Trophoblast cell (in vitro differentiated cells and primary cell): ENCODE data around the gene TSPAN2.
A peak's percentile ranks its signal among the peaks of the same experiment; 100 is the strongest.

Experiments
- DNase-seq, 2 donors: peaks; one replicate each; pipeline ENCODE4 v3.0.0-alpha.2; 2016
- H2AFZ ChIP-seq: 2 replicates; pipeline ENCODE4 v1.6.1; 2013; ENCODE audit warnings: low read length, moderate library complexity, mild to moderate bottlenecking; ENCODE audit not compliant: insufficient read depth, poor library complexity
- H2AK5ac ChIP-seq: 2 replicates; pipeline ENCODE4 v1.6.1; 2013; ENCODE audit warnings: mild to moderate bottlenecking, low read length
- H2BK120ac ChIP-seq: 2 replicates; pipeline ENCODE4 v1.6.1; 2013; ENCODE audit warnings: low read length, mild to moderate bottlenecking, moderate library complexity; ENCODE audit not compliant: insufficient read depth, poor library complexity
- H2BK12ac ChIP-seq: 2 replicates; pipeline ENCODE4 v1.6.1; 2013; ENCODE audit warnings: mild to moderate bottlenecking, low read length, moderate library complexity
- H2BK5ac ChIP-seq: 2 replicates; pipeline ENCODE4 v1.6.1; 2013; ENCODE audit warnings: low read length, low read depth, moderate library complexity, mild to moderate bottlenecking; ENCODE audit not compliant: poor library complexity
- H3K14ac ChIP-seq: 2 replicates; pipeline ENCODE4 v1.6.1; 2013; ENCODE audit warnings: mild to moderate bottlenecking, low read length
- H3K18ac ChIP-seq: 2 replicates; pipeline ENCODE4 v1.6.1; 2013; ENCODE audit warnings: mild to moderate bottlenecking, low read length
- H3K23ac ChIP-seq: 2 replicates; pipeline ENCODE4 v1.6.1; 2013; ENCODE audit warnings: low read length
- H3K27ac ChIP-seq: 2 replicates; pipeline ENCODE4 v1.5.1; 2013; ENCODE audit warnings: low read depth, mild to moderate bottlenecking, inconsistent platforms, low read length, moderate library complexity
- H3K27me3 ChIP-seq: 2 replicates; pipeline ENCODE4 v1.6.1; 2013; ENCODE audit warnings: inconsistent platforms, mild to moderate bottlenecking, low read length, moderate library complexity; ENCODE audit not compliant: insufficient read depth
- H3K36me3 ChIP-seq, 2 experiments: 1 replicate in 1 of 2; 2 replicates in 1 of 2; pipeline ENCODE4 v1.6.1; 2013; ENCODE audit warnings: low read length in 2 of 2, mild to moderate bottlenecking in 2 of 2, moderate library complexity in 1 of 2; ENCODE audit not compliant: insufficient read depth in 2 of 2, control insufficient read depth in 1 of 2
- H3K4ac ChIP-seq: 2 replicates; pipeline ENCODE4 v1.6.1; 2013; ENCODE audit warnings: low read depth, mild to moderate bottlenecking, low read length, moderate library complexity
- H3K4me1 ChIP-seq, 2 experiments: 1 replicate in 1 of 2; 2 replicates in 1 of 2; pipeline ENCODE4 v1.6.1; 2013; ENCODE audit warnings: low read length in 2 of 2, mild to moderate bottlenecking in 2 of 2, moderate library complexity in 1 of 2; ENCODE audit not compliant: insufficient read depth in 2 of 2, control insufficient read depth in 1 of 2
- H3K4me2 ChIP-seq: 2 replicates; pipeline ENCODE4 v1.6.1; 2013; ENCODE audit warnings: inconsistent platforms, mild to moderate bottlenecking, low read length, moderate library complexity
- H3K4me3 ChIP-seq: 2 replicates; pipeline ENCODE4 v1.5.1; 2013; ENCODE audit warnings: mild to moderate bottlenecking, low read depth, low read length, inconsistent platforms
- H3K79me1 ChIP-seq: one replicate; pipeline ENCODE4 v1.6.1; 2013; ENCODE audit warnings: low read length
- H3K79me2 ChIP-seq: 2 replicates; pipeline ENCODE4 v1.6.1; 2013; ENCODE audit warnings: low read length, mild to moderate bottlenecking; ENCODE audit not compliant: control insufficient read depth, insufficient read depth, poor library complexity
- H3K9ac ChIP-seq: 2 replicates; pipeline ENCODE4 v1.6.1; 2013; ENCODE audit warnings: mild to moderate bottlenecking, low read length
- H3K9me3 ChIP-seq: 2 replicates; pipeline ENCODE4 v1.6.1; 2013; ENCODE audit warnings: low read depth, mild to moderate bottlenecking, control low read depth, inconsistent platforms, low read length; ENCODE audit not compliant: insufficient read depth
- H4K12ac ChIP-seq: 2 replicates; pipeline ENCODE4 v1.6.1; 2013; ENCODE audit warnings: low read depth, mild to moderate bottlenecking, low read length, moderate library complexity
- H4K8ac ChIP-seq: 2 replicates; pipeline ENCODE4 v1.6.1; 2013; ENCODE audit warnings: low read depth, mild to moderate bottlenecking, low read length, moderate library complexity
- H4K91ac ChIP-seq: one replicate; pipeline ENCODE4 v1.6.1; 2013; ENCODE audit warnings: low read depth, mild to moderate bottlenecking, low read length, moderate library complexity
- WGBS: extraction: QIAGEN DNeasy Blood & Tissue Kit; methylation state at CpG from one replicate; pipeline ENCODE4 v1.1.7; 2013; ENCODE audit warnings: missing lambda C conversion rate; ENCODE audit not compliant: insufficient read length, insufficient coverage; ENCODE audit errors: extremely low coverage; 5-methylcytosine and 5-hydroxymethylcytosine counted together

Gene TSPAN2

GRCh38 chr1:115112496-115113375 is 23.4 kb upstream of the TSPAN2 start:
- H2BK120ac ChIP-seq, result peak overlapping the region; percentile 8
- H3K27me3 ChIP-seq, result no peaks in the 10 kb centered on the region
- H3K79me1 ChIP-seq, result peaks cover 14% of the 10 kb centered on the region
- H2BK12ac ChIP-seq, result peak overlapping the region; percentile 85
- H4K8ac ChIP-seq, result peak overlapping the region; percentile 51
- H3K36me3 ChIP-seq, result no peaks in the 10 kb centered on the region
- peak in 1 of 2 donors; percentile 63 for DNase-seq
- no peak overlapping the region for H3K4ac ChIP-seq
- H3K4me1 ChIP-seq, result peaks cover 14 to 25% of the 10 kb centered on the region in 2 experiments
- H3K9ac ChIP-seq, result no peak overlapping the region
- no peak overlapping the region for H3K18ac ChIP-seq
- no peak overlapping the region for H3K14ac ChIP-seq
- peak overlapping the region; percentile 12 for H3K4me2 ChIP-seq
- H3K9me3 ChIP-seq, result no peaks in the 10 kb centered on the region
- no peak overlapping the region for H2AK5ac ChIP-seq
- no peak overlapping the region for H2BK5ac ChIP-seq
- H3K4me3 ChIP-seq, result no peak overlapping the region
- H4K12ac ChIP-seq, result no peak overlapping the region
- peak overlapping the region; percentile 4 for H3K27ac ChIP-seq
- peak overlapping the region; percentile 74 for H4K91ac ChIP-seq
- H2AFZ ChIP-seq, result peak overlapping the region; percentile 19
- WGBS, result no CpG with 5 or more reads among the region's 18 CpGs
- H3K79me2 ChIP-seq, result no peaks in the 10 kb centered on the region
- no peak overlapping the region for H3K23ac ChIP-seq

GRCh38 chr1:115107516-115108260 is 18.4 kb upstream of the TSPAN2 start:
- no peak overlapping the region for H2BK5ac ChIP-seq
- H3K4me1 ChIP-seq, result peaks cover 0 to 3% of the 10 kb centered on the region in 2 experiments
- H3K4me3 ChIP-seq, result no peak overlapping the region
- no peak overlapping the region for H2BK120ac ChIP-seq
- no peak overlapping the region for H3K4ac ChIP-seq
- no CpG with 5 or more reads among the region's 5 CpGs for WGBS
- DNase-seq, result no peak
- no peaks in the 10 kb centered on the region for H3K27me3 ChIP-seq
- no peaks in the 10 kb centered on the region for H3K9me3 ChIP-seq
- no peak overlapping the region for H2AK5ac ChIP-seq
- no peak overlapping the region for H3K23ac ChIP-seq
- H4K8ac ChIP-seq, result no peak overlapping the region
- no peaks in the 10 kb centered on the region for H3K79me2 ChIP-seq
- H3K4me2 ChIP-seq, result no peak overlapping the region
- no peak overlapping the region for H4K12ac ChIP-seq
- H3K36me3 ChIP-seq, result no peaks in the 10 kb centered on the region
- H4K91ac ChIP-seq, result no peak overlapping the region
- no peak overlapping the region for H2AFZ ChIP-seq
- H3K18ac ChIP-seq, result no peak overlapping the region
- no peak overlapping the region for H3K14ac ChIP-seq
- no peak overlapping the region for H2BK12ac ChIP-seq
- H3K9ac ChIP-seq, result no peak overlapping the region
- no peak overlapping the region for H3K27ac ChIP-seq
- H3K79me1 ChIP-seq, result no peaks in the 10 kb centered on the region

GRCh38 chr1:115105831-115106230 is 16.5 kb upstream of the TSPAN2 start:
- Histone ChIP-seq H2AFZ (no peak overlapping the region), H3K4me3 (no peak overlapping the region), H3K79me2 (no peaks in the 10 kb centered on the region), H2BK5ac (no peak overlapping the region), H4K91ac (no peak overlapping the region), H3K23ac (no peak overlapping the region), H3K4me2 (no peak overlapping the region), H3K79me1 (no peaks in the 10 kb centered on the region), H2BK120ac (no peak overlapping the region), H2AK5ac (no peak overlapping the region), H4K8ac (no peak overlapping the region), H3K36me3 (no peaks in the 10 kb centered on the region), H3K27ac (no peak overlapping the region), H3K4me1 (no peaks in the 10 kb centered on the region), H3K9ac (no peak overlapping the region), H3K4ac (no peak overlapping the region), H3K14ac (no peak overlapping the region), H3K27me3 (no peaks in the 10 kb centered on the region), H4K12ac (no peak overlapping the region), H3K18ac (no peak overlapping the region), H3K9me3 (no peaks in the 10 kb centered on the region), H2BK12ac (no peak overlapping the region)
- WGBS, result no CpG with 5 or more reads among the region's 3 CpGs
- no peak for DNase-seq

DNA sequence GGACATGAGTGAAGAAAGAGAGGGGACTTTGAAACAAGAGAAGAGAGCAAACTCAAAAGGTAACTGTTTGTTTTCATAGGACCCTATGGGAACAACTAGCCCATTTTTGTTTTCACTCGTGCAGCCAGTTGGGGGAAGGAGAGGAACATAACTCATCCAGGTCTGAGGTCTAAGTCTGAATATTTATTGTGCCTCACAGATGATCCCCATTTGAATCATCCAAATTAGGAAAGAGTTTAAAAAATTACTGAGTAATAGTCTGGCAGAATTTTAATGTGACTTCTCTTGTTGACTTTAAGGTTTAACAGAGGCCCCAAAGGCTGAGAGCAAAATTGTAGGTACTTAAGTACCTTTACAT is 10.4 kb upstream of the TSPAN2 start:
- no peak overlapping the region for H2AK5ac ChIP-seq

More for the DNA sequence above, 10.4 kb upstream of the TSPAN2 start:
- DNase-seq, result no peak
- Histone ChIP-seq H3K9me3 (no peaks in the 10 kb centered on the region), H3K18ac (no peak overlapping the region), H3K27me3 (no peaks in the 10 kb centered on the region), H3K27ac (no peak overlapping the region), H4K8ac (no peak overlapping the region), H3K36me3 (no peaks in the 10 kb centered on the region), H3K4ac (no peak overlapping the region), H2AFZ (no peak overlapping the region), H3K4me1 (no peaks in the 10 kb centered on the region), H3K23ac (no peak overlapping the region), H2BK5ac (no peak overlapping the region), H3K9ac (no peak overlapping the region), H3K4me3 (no peak overlapping the region), H3K4me2 (no peak overlapping the region), H3K14ac (no peak overlapping the region), H4K12ac (no peak overlapping the region), H2BK120ac (no peak overlapping the region), H2BK12ac (no peak overlapping the region), H4K91ac (no peak overlapping the region), H3K79me1 (no peaks in the 10 kb centered on the region), H3K79me2 (no peaks in the 10 kb centered on the region)
- no CpG with 5 or more reads among the region's 1 CpG for WGBS
